LNCAP (cell line): ENCODE data around the gene NIN.

Experiments used
- CTCF ChIP-seq: fragments of 450-650 bp; IDR thresholded peaks from 2 replicates; pipeline ENCODE4 v1.5.1; 2017; ENCODE audit warnings: mild to moderate bottlenecking

NIN gene

GRCh38 chr14:50812856-50813543, 18.0 kb downstream of the NIN start:
- TF ChIP-seq CTCF: no peak

GRCh38 chr14:50812180-50812579, 18.8 kb downstream of the NIN start:
- TF ChIP-seq CTCF: no peak

- TF ChIP-seq CTCF: no peak
Observed at GRCh38 chr14:50808053-50808452, 22.9 kb downstream of the NIN start.

GRCh38 chr14:50806241-50806933, 24.6 kb downstream of the NIN start:
- TF ChIP-seq CTCF: no peak

GRCh38 chr14:50805396-50805795, 25.6 kb downstream of the NIN start:
- no peak for TF ChIP-seq CTCF

GRCh38 chr14:50804181-50804721, 26.7 kb downstream of the NIN start:
- no peak for TF ChIP-seq CTCF

GRCh38 chr14:50801706-50802105, 29.3 kb downstream of the NIN start:
- TF ChIP-seq CTCF: no peak
